ENCODE measurements around the gene NTM.

Gene NTM

GRCh38 chr11:131944736-131945135 lies 574.3 kb downstream of the NTM start:
- no peak for DNase-seq

GRCh38 chr11:131945706-131946105 lies 575.3 kb downstream of the NTM start:
- no peak for DNase-seq

DNA sequence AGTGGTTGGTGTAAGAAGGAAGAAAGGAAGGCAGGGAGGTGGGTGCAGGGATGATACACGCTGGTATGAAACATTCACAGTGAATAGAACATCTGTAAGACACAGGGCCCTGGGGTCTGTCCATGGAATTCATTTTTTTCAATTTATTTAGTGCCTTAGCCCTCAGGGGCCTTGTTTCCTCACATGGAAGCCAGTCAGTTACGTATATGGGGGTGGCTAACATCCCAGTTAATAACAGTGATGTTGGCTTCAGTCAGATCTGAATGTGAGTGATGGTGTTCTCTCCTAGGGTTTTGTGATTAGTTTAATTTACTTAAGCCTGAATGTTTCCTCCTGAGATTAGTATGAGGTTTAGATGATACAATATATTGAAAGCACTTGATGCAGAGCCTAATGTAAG lies 577.1 kb downstream of the NTM start:
- DNase-seq, result no peak

GRCh38 chr11:131951121-131951520 lies 580.7 kb downstream of the NTM start:
- no peak for DNase-seq

GRCh38 chr11:131954146-131954545 lies 583.7 kb downstream of the NTM start:
- DNase-seq, result no peak

GRCh38 chr11:131955904-131956303 lies 585.5 kb downstream of the NTM start:
- DNase-seq, result no peak

- DNase-seq, result no peak
Observed at GRCh38 chr11:131957201-131957600, 586.8 kb downstream of the NTM start.

DNA sequence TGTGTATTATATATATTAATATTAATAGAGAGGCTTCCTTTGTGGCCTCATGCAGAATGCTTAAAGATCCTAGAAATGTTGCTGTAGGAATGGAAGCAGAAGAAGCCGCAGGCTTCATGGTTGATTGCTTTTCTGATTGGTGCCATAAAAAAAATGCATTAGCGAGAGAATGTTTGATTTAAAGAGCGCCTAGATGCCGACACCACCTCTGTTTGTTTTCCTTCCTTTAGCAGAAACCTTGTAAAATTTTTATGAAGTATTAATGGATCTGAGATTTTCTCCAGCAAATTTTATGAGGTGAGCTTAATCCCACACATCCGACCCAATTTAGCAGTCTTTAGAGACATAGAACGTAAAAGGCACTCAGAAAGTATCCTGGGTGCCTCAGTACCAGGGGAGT lies 587.5 kb downstream of the NTM start:
- DNase-seq, result no peak

GRCh38 chr11:131962818-131963217 lies 592.4 kb downstream of the NTM start:
- DNase-seq, result no peak

- DNase-seq, result no peak
Observed at GRCh38 chr11:131964698-131965483, 594.5 kb downstream of the NTM start.

DNA sequence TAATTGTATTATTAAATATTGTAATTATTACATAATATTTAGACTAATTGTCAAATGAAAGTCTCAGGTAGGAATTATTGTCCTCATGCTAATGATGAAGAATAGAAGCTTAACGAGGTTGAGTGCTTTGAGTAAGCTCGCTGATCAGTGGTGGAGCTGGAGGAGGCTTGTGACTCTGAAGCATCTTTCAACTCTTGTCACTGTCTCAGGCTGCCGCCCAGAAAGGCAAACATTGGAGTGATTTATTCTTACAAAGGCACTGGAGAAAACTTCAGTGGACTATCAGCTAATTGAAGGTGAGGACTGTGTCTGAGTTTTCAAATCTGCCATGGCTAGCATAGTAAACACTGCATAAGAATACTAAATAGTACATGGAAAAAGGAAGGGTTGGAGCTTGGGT lies 595.1 kb downstream of the NTM start:
- no peak for DNase-seq

DNA sequence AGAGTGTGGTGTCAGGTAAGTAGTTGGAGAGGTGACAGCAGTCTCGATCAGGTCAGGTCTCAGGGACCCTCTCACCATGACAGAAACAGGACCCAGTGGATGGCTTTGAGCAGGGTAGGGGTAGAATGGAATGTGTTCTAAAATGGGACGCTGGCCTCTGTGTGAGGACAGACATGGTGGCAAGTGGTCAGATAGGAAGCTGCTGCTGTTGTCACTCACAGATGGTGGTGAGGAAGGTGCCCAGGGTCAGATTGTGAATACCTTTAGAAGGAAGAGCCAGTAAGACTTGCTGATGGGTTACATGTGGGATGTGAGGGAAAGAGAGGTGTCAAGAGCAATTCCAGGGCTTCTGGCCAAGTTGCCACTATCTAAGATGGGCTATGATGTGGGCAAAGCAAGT lies 596.3 kb downstream of the NTM start:
- no peak for DNase-seq

- no peak for DNase-seq
Observed at GRCh38 chr11:131969261-131969660, 598.8 kb downstream of the NTM start.

GRCh38 chr11:131973061-131973460 lies 602.6 kb downstream of the NTM start:
- no peak for DNase-seq

GRCh38 chr11:131975619-131976018 lies 605.2 kb downstream of the NTM start:
- DNase-seq, result no peak

DNA sequence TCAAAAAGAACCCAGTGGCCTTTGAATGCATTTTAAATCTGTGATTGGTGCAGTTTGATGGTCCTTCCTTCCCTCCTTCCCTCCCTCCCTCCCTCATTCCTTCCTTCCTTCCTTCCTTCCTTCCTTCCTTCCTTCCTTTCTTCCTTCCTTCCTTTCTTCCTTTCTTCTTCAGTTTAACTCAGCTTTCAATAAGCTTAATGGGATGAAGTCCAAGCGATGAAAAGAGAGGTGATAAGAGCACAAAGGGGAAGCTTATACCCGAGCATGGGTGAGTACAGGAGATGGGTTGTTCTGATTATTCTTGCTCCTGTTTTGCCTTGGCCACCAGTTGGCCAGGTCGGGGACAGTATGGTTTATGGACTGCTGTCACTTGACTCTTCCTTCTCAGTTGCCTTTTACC lies 605.6 kb downstream of the NTM start:
- no peak for DNase-seq

DNA sequence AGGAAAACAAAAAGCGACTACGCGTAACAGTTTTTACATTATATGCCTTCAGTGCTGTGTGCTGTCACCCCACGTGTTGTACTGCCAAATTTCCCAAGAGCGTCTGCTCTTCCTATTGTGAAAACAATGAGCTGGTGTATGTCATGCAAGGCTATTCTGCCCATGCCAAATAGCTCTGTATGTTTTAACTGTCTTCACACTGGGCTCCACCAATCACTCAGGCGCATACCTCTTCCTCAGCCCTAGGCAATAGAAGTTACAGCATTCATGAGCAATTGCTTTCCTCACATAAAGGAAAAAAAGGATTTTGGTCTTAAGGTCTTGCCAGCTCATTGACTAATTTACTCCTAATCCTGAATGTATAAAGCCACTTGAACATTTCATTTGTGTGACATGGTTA lies 606.8 kb downstream of the NTM start:
- DNase-seq, result no peak

GRCh38 chr11:131977854-131978253 lies 607.4 kb downstream of the NTM start:
- no peak for DNase-seq

DNA sequence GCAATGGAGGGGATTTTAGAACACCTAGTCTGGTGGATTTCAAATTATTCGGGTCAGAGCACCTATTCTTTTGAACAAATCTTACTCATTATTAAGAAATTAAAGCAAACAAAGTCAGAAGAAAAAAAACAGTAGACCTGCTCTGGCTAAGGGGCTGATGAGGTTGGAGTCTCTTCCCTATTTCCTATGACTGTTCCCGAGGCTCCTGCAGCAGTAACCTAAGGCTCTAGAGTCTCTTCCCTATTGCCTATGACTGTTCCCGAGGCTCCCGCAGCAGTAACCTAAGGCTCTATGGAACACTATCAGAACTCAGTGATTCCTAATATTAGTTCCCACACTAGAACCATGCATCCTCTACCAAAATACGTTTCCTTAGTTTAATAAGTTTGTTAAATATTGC lies 607.9 kb downstream of the NTM start:
- no peak for DNase-seq

GRCh38 chr11:131979364-131979763 lies 608.9 kb downstream of the NTM start:
- DNase-seq, result no peak

- DNase-seq, result no peak
Observed at GRCh38 chr11:131980199-131980598, 609.8 kb downstream of the NTM start.

DNA sequence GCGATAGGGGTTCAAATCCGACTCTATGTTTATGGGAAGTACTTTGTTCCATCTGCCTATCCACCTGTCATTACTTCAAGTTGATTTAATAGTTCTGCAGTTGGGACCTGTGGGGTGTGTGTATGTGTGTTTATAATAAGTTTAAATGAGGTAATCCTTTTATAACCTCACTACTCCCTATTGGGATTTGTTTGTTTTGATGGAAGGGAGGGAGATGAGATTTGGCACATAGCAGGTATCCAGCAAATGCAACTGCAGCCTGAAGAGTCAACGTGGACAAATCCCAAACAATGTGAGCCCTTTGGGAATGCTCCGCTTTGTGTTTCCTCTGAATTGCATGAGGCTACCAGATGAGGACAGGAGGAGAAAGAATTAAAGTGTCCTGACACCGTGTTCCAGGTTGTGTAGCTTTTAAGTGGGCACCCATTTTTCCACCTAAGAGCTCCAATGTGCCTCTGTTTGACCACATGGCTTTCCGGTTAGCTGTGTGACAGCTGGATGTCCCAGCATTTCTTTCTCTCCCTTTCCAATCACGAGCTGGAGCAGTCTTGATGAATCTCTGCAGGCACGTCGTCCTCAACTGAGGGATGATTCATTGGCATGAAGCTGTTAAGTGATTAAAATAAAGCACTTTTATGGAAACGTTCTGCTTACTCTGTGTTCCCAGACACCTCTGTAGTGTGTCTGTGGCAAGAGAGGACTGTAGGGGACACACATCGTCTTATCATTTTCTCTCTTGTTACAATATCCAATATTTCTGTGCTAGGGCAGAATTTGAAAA lies 610.7 kb downstream of the NTM start:
- no peak for DNase-seq

DNA sequence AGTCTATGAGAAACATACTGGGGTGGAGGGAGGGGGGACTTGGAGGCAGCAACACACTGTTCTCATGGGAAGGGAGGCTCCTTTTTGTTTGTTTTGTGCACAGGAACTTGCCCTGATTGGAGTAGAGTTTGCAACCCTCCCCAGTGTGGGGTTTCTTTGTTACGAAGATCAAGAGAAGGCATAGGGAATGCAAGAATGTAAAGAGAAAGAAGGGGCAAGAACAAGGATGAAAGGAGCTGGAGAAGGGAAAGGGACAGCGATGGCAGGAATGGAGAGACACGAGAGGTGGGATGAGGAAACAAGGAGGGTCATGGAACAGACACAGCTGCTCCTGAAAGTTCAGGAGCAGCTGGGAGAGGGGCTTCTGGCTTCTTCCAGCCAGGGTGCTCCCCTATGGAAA lies 611.7 kb downstream of the NTM start:
- DNase-seq, result no peak

DNA sequence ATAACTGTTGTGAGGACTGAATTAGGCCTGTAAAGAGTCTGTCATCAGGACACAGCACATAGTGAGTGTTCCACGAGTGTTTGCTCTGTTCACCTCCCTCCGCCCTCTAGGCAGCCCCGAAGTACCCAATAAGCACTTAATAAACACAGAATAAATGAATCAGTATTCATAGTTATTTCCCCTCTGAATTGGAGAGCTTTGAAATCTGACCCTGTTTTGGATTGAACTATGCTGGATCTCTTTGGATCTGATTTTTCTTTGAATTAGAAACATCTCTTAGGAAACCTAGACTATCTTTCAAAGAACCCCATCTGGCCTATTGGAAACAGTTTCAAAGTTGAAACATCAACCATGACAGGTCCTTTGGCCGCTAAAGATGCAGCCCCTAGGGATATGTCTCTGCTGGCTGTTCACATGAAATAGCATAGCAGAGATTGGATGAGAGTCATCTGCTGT lies 615.5 kb downstream of the NTM start:
- no peak for DNase-seq

Measured in suppressor macrophage treated with lipopolysaccharide for 1 hour (primary cell).